Ureter (tissue), 1 donor: ENCODE measurements around the gene BTBD9. TPM values are rescaled to one million over a fixed set of nuclear protein-coding genes. Genes with fewer than 3 reads are reported as not detected.
"Not testable (repeated sequence)": the region's sequence is repeated elsewhere in the genome, so short reads cannot be mapped to it uniquely, and the experiment has no call there.

Experiments
- DNase-seq: peaks from one replicate; pipeline ENCODE4 v3.0.0-alpha.2; 2020; ENCODE audit warnings: low spot score
- total RNA-seq: library from RNA; stranded (reverse); gene quantifications from one replicate; pipeline ENCODE4 v1.2.4, GENCODE V29; 2023
- donor health status: DM: yes; HTN: yes; CAD: no.

The BTBD9 gene
- total RNA-seq, 1 donor from 2014 or later: 42.5 TPM

GRCh38 chr6:38649744-38650143 lies 10.0 kb upstream of the BTBD9 start:
- DNase-seq: no peak

- DNase-seq: no peak
Observed at GRCh38 chr6:38648629-38649028, 8.9 kb upstream of the BTBD9 start.

- DNase-seq: no peak
Observed at GRCh38 chr6:38646166-38646878, 6.6 kb upstream of the BTBD9 start.

GRCh38 chr6:38644951-38645350 lies 5.2 kb upstream of the BTBD9 start:
- no peak for DNase-seq

- DNase-seq: no peak
Observed at GRCh38 chr6:38640216-38640909, 634 bp upstream of the BTBD9 start.

- peak; percentile 59 for DNase-seq
Observed at GRCh38 chr6:38638941-38639497, 710 bp downstream of the BTBD9 start.

- DNase-seq: no peak
Observed at GRCh38 chr6:38637756-38638155, 2.0 kb downstream of the BTBD9 start.

GRCh38 chr6:38636027-38636426 lies 3.7 kb downstream of the BTBD9 start:
- DNase-seq: no peak

GRCh38 chr6:38634518-38634917 lies 5.2 kb downstream of the BTBD9 start:
- DNase-seq: no peak

- DNase-seq: no peak
Observed at GRCh38 chr6:38632490-38632889, 7.2 kb downstream of the BTBD9 start.

GRCh38 chr6:38631186-38631783 lies 8.4 kb downstream of the BTBD9 start:
- no peak for DNase-seq

GRCh38 chr6:38625217-38625616 lies 14.5 kb downstream of the BTBD9 start:
- DNase-seq: no peak

GRCh38 chr6:38619342-38619741 lies 20.4 kb downstream of the BTBD9 start:
- not testable (repeated sequence) for DNase-seq

- not testable (repeated sequence) for DNase-seq
Observed at GRCh38 chr6:38618301-38618700, 21.4 kb downstream of the BTBD9 start.

- DNase-seq: no peak
Observed at GRCh38 chr6:38617856-38618255, 21.9 kb downstream of the BTBD9 start.

GRCh38 chr6:38612143-38612965 lies 27.4 kb downstream of the BTBD9 start:
- DNase-seq: no peak

GRCh38 chr6:38610050-38610625 lies 29.6 kb downstream of the BTBD9 start:
- no peak for DNase-seq

- DNase-seq: no peak
Observed at GRCh38 chr6:38604700-38605099, 35.0 kb downstream of the BTBD9 start.

- no peak for DNase-seq
Observed at GRCh38 chr6:38603966-38604365, 35.8 kb downstream of the BTBD9 start.

- no peak for DNase-seq
Observed at GRCh38 chr6:38603496-38603895, 36.2 kb downstream of the BTBD9 start.

GRCh38 chr6:38599966-38600550 lies 39.7 kb downstream of the BTBD9 start:
- no peak for DNase-seq
